ENCODE results near the gene OR6C70. TPM values are rescaled to one million over a fixed set of nuclear protein-coding genes. Genes with fewer than 3 reads are reported as not detected.
"Not testable (repeated sequence)": the region's sequence is repeated elsewhere in the genome, so short reads cannot be mapped to it uniquely, and the experiment has no call there.

OR6C70 gene
- total and polyA plus RNA-seq, 8 donors, result not detected

GRCh38 chr12:55499810-55500252, 29.9 kb upstream of the OR6C70 start:
- WGBS, 5 donors, result 5 to 15% (median 12%) methylated on average over 2 of the region's 2 CpGs
- H3K9me3 ChIP-seq, result no peaks in the 10 kb centered on the region
- peaks cover 0 to 11% (median 4%) of the 10 kb centered on the region in 4 donors for H3K4me1 ChIP-seq
- intact Hi-C loops (cut with DNase I; ENCODE audit: low total_unique reads), result no loop called here
- no peaks in the 10 kb centered on the region for H3K27me3 ChIP-seq
- DNase-seq, result peak in 1 of 2 donors; percentile 70
- H3K4me3 ChIP-seq, result no peak overlapping the region
- H3K36me3 ChIP-seq, result no peaks in the 10 kb centered on the region
- no peak overlapping the region for H3K27ac ChIP-seq
- TF ChIP-seq POLR2A (IDR thresholded peaks at IDR 0.05) (no peak), EP300 (IDR thresholded peaks at IDR 0.05) (no peak), POLR2AphosphoS5 (IDR thresholded peaks at IDR 0.05) (no peak), CTCF (IDR thresholded peaks at IDR 0.05) (no peak)

- Histone ChIP-seq H3K36me3 (no peaks in the 10 kb centered on the region), H3K27ac (no peak overlapping the region), H3K27me3 (no peaks in the 10 kb centered on the region), H3K9me3 (no peaks in the 10 kb centered on the region), H3K4me3 (no peak overlapping the region), H3K4me1 (peaks cover 0 to 11% (median 4%) of the 10 kb centered on the region in 4 donors)
- intact Hi-C loops (cut with DNase I; ENCODE audit: low total_unique reads), result no loop called here
- TF ChIP-seq POLR2A (IDR thresholded peaks at IDR 0.05), result no peak
- no peak for TF ChIP-seq POLR2AphosphoS5 (IDR thresholded peaks at IDR 0.05)
- TF ChIP-seq CTCF (IDR thresholded peaks at IDR 0.05), result no peak
- no peak for TF ChIP-seq EP300 (IDR thresholded peaks at IDR 0.05)
- DNase-seq, result no peak
- WGBS, 5 donors, result 84 to 88% (median 86%) methylated on average over 4 of the region's 4 CpGs
Observed at GRCh38 chr12:55499231-55499630, 29.3 kb upstream of the OR6C70 start.

GRCh38 chr12:55495490-55495889, 25.6 kb upstream of the OR6C70 start:
- TF ChIP-seq POLR2AphosphoS5 (IDR thresholded peaks at IDR 0.05), result no peak
- intact Hi-C loops (cut with DNase I; ENCODE audit: low total_unique reads), result no loop called here
- DNase-seq, result peak in 1 of 2 donors; percentile 82
- peaks cover 0 to 11% (median 4%) of the 10 kb centered on the region in 4 donors for H3K4me1 ChIP-seq
- H3K27me3 ChIP-seq, result no peaks in the 10 kb centered on the region
- WGBS, 5 donors, result 38 to 50% (median 41%) methylated on average over 5 of the region's 5 CpGs
- H3K27ac ChIP-seq, result no peak overlapping the region
- no peaks in the 10 kb centered on the region for H3K36me3 ChIP-seq
- no peaks in the 10 kb centered on the region for H3K9me3 ChIP-seq
- no peak overlapping the region for H3K4me3 ChIP-seq

- H3K9me3 ChIP-seq, result no peaks in the 10 kb centered on the region
- no peak for TF ChIP-seq EP300 (IDR thresholded peaks at IDR 0.05)
- WGBS, 5 donors, result 63 to 75% (median 72%) methylated on average over 2 of the region's 2 CpGs
Observed at GRCh38 chr12:55492078-55492477, 22.1 kb upstream of the OR6C70 start, which contains the start of gene OR6C68. OR6C68 (plus strand) TSS chr12:55492378; CDS start chr12:55492378, 0 bp downstream.

GRCh38 chr12:55484284-55484683, 14.3 kb upstream of the OR6C70 start:
- 63 to 77% (median 74%) methylated on average over 8 to 12 of the region's 13 CpGs for WGBS, 5 donors
- DNase-seq; H3K4me1 ChIP-seq; intact Hi-C loops (cut with DNase I; ENCODE audit: low total_unique reads); H3K27me3 ChIP-seq; H3K36me3 ChIP-seq; H3K27ac ChIP-seq; H3K9me3 ChIP-seq; H3K4me3 ChIP-seq: not testable (repeated sequence)

More at GRCh38 chr12:55492078-55492477, 22.1 kb upstream of the OR6C70 start, which contains the start of gene OR6C68:
- H3K27ac ChIP-seq, result no peak within 1 kb of the TSS
- intact Hi-C loops (cut with DNase I; ENCODE audit: low total_unique reads), result no loop called here
- no peaks in the 10 kb centered on the region for H3K4me1 ChIP-seq
- H3K36me3 ChIP-seq, result no peaks in the 10 kb centered on the region
- H3K27me3 ChIP-seq, result no peaks in the 10 kb centered on the region
- DNase-seq, result no peak
- H3K4me3 ChIP-seq, result no peak within 1 kb of the TSS

GRCh38 chr12:55479136-55479535, 9.2 kb upstream of the OR6C70 start:
- H3K27ac ChIP-seq; H3K27me3 ChIP-seq; H3K4me1 ChIP-seq; DNase-seq; intact Hi-C loops (cut with DNase I; ENCODE audit: low total_unique reads); H3K36me3 ChIP-seq; H3K9me3 ChIP-seq; H3K4me3 ChIP-seq: not testable (repeated sequence)
- WGBS, 5 donors, result 90 to 99% (median 94%) methylated on average over 11 to 29 of the region's 29 CpGs
